HG03575 (cell line): ENCODE data around the gene SAXO1.
"Not testable (repeated sequence)": the region's sequence is repeated elsewhere in the genome, so short reads cannot be mapped to it uniquely, and the experiment has no call there.

ENCODE experiments used
- ATAC-seq: cut with Tn5 transposase; IDR thresholded peaks from one replicate; pipeline ENCODE4 v1.9.1; 2021; ENCODE audit not compliant: unreplicated experiment, insufficient number of reproducible peaks, low FRiP score; ENCODE audit errors: extremely low read depth

Gene SAXO1

DNA sequence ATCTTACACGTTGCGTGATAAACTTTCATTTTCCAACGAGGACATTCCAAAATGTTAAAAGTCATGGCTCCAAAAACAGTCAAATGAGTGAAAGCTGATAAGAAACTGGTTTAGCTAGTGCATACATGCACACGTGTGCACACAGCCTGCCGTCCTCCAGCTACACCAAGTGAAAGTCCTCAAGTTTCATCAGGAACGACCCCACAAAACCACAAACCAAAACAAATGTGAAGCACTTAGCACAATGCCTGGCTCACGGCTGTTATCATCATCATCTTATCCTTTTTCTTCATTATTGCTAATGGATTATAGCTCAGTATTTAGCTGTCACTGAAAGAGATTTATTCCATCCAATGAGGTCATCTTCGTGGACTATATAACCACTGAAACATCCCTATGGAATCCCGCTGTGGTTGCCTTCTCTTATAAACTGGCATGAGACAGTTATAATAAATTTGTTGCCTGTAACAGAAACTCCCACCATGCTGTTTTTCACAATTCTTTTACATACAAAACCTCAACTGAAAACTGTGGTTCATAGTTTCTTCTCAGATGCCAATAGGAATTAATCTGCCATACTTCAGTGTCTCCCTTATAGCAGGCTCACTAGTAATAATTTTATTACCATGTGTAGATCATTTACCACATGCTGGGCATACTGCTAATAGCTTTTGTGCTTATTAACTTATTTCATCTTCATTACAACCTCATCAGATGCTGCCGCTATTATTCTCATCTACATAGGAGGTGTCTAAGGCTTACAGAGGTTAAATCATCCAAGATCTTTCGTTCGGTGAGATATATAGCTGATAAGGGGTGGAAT lies 56.1 kb downstream of the SAXO1 start:
- ATAC-seq, result no peak

GRCh38 chr9:18976221-18976708 lies 56.7 kb downstream of the SAXO1 start:
- no peak for ATAC-seq

DNA sequence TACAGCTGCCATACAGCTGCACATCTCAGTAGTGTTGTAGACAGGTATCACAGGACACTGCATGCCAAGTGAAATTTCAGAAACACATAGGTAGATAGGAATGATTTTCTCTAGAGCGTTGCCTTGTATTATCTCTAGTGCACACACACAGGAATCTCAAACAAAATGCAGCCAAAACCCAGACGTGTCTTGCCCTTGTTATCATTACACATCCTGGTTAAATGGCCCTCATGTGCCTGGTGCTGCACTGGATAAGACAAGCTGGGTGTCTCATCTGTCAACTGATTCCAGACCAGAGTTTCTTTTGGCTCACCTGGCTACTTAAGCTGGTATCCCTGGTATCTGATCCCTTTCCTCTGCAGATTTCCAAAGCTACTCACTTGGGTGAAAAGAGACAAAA lies 59.7 kb downstream of the SAXO1 start:
- no peak for ATAC-seq

- no peak for ATAC-seq
Measured at GRCh38 chr9:18972675-18973074, 60.3 kb downstream of the SAXO1 start.

DNA sequence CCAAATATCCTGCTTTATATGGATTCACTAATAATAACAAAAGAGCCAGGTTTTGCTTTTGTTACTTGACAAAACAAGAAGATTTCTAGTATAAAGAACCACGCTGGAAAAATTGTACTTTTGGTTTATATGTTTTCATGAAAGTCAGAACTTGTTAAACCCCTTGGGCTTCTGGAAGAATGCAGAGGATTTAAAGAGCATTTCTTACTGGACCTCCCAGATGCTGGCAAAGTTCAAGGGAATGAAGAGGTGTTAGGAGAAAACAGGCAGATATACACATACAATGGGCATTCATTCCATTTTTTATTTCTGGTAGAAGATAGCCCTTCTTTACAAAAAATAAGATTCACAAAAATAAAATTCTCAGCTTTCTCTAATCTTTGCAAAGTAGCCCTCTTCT lies 61.1 kb downstream of the SAXO1 start:
- ATAC-seq, result no peak

DNA sequence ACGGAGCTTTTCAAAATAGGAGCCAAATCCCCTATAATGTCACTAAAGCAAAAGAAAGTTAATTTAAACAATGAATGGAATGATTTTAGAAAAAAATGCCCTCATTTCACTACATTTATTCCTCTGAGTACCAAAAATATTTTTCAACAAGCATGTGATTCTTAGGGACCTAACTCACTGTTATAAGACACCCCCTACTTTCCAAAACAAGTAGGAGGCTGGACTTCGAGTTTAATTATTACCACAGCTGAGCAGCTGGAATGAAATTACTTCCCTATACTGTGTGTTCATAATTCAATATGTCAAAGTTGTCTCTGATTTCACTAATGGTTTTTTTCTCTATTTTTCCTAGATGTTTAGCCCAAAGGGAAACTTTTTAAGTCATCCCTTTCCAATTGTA lies 61.6 kb downstream of the SAXO1 start:
- no peak for ATAC-seq

DNA sequence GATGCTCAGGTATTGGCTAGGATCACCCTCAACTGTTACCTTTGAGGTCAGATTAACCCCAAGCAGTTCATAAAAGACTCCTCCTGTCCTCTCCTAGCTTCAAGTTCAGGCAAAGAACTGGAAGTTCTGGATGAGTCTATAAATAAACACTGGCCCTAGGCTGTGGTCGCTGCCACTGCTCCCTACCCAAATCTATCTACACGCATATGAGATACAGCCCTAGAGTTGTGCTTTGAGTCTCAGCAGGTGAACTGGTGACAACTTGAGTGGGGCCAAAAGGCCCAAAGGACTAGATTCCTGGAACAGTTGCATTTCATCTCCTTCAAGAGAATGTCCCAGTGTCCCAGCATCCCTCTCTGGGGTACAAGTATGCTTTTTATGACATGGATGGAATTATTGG lies 62.6 kb downstream of the SAXO1 start:
- no peak for ATAC-seq

DNA sequence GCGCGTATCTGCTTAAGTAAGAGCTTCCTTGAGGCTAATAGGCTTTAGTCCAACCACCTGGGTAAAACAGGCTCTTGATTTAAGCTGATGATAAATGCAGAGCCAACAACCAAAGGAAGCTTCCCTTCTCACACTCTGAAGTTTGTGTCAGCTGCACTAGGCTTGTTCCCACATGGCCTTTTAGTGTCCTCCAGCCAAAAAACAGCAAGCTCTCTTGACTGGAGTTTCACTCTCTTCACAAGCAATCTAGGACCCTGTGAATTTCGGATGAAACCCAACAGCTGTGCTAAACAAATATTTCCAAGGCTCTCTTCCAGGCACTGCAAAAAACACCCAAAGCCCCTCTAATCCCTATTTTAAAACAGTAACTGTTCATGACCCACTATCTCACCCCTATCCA lies 63.9 kb downstream of the SAXO1 start:
- no peak for ATAC-seq

DNA sequence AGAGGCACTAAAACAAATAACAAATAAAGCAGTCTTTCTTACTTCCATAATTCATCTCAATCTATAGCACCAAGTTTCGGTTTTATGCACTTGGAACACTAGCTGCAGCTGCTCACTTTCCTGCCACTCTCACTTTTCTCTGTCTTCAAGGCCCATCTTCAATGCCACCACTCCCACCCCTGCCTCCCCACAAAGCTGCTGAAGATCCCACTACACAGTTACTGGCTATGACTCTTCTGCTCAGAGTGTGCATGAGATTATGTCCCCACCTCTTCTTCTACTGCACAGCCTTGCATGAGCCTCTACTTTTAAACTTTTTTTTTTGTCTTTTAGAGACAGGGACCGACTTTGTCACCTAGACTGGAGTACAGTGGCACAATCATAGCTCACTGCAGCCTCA lies 77.4 kb downstream of the SAXO1 start:
- ATAC-seq, result no peak

- no peak for ATAC-seq
Measured at GRCh38 chr9:18951936-18952335, 81.1 kb downstream of the SAXO1 start.

- no peak for ATAC-seq
Measured at GRCh38 chr9:18947892-18948339, 85.1 kb downstream of the SAXO1 start.

DNA sequence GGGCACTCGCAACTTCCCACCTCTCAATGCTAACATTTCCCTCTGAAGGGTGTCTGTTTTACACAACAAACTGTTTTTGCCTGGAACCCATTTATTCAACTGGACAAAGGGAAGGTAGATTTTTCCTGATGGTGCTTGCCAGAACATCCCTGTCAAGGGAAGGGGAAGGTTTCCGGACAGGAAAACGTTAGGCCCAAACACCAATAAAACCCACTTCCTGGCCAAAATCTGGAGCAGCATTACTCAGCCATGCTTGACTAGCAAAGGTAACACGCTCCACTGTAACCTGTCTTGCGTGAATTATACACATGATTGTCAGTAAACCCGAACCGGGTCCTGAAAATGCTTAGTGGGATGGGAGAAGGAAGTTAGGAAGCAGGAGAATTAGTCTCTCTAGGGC lies 90.2 kb downstream of the SAXO1 start:
- ATAC-seq, result no peak

- no peak for ATAC-seq
Measured at GRCh38 chr9:18941060-18941740, 91.8 kb downstream of the SAXO1 start.

GRCh38 chr9:18939943-18940342 lies 93.1 kb downstream of the SAXO1 start:
- no peak for ATAC-seq

GRCh38 chr9:18936094-18936871 lies 96.7 kb downstream of the SAXO1 start:
- ATAC-seq, result no peak

- no peak for ATAC-seq
Measured at GRCh38 chr9:18935541-18935940, 97.5 kb downstream of the SAXO1 start.

GRCh38 chr9:18930611-18931010 lies 102.4 kb downstream of the SAXO1 start:
- not testable (repeated sequence) for ATAC-seq

GRCh38 chr9:18928711-18929110 lies 104.3 kb downstream of the SAXO1 start:
- no peak for ATAC-seq

DNA sequence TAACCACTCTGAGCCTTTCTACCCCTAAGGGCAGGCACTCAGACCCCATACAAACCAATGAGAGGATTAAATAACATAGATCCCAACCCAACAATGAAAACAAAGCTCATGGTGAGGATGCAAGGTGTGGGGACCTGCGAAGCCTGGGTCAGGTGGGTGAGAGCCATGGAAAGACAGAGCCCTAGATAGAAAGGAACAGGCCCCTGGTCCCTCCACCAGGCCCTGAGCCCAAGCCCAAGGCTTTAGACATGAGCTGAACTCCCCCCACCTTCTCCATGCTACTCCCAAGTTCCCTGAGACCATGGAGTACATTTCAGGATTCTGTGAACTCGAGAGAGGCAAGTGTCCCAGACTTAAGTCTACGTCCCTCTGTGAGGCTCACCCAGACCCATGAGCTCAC lies 106.5 kb downstream of the SAXO1 start:
- ATAC-seq, result no peak

- ATAC-seq, result no peak
Measured at GRCh38 chr9:18925880-18926279, 107.1 kb downstream of the SAXO1 start.
